ENCODE measurements around the gene SMIM21. TPM values are rescaled to one million over a fixed set of nuclear protein-coding genes. Genes with fewer than 3 reads are reported as not detected.

The SMIM21 gene
- not detected in 2 replicates for total RNA-seq

DNA sequence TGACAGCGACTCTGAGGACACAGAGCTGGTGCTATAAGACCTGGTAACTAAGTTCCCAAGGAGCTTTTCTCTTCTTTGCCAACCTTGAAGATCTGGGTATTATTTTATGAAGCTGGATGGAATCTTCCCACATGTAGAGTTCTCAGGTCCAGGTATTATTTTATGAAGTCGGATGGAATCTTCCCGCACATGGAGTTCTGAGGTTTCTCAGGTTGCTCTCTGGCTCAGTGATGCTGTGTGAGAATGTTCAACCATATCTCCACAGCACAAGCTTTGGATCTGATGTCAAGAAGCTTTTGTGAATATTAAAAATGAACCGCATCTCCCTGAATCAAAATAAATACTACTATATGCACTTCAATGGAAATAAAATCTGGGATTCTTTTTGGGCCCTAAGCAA is at the start of gene SMIM21:
Gene SMIM21, minus strand, starts transcription at position 101 of the 400 bp plus-strand sequence. CDS start 140 bp downstream, outside the sequence.

Other genes with a start within 250 kb of the SMIM21 start
- gene PTGR3, start 218.6 kb downstream of the SMIM21 start, total RNA-seq: 13.4 and 14.7 TPM in 2 replicates
- 4.8 and 5.8 TPM in 2 replicates for gene TSHZ1, start 216.9 kb downstream of the SMIM21 start, total RNA-seq

Data from smooth muscle cell of trachea (primary cell).